22Rv1 (cell line): ENCODE results near the gene HOXD9.

Source experiments
- ZFX ChIP-seq: fragments of 450-650 bp; IDR thresholded peaks from 2 replicates; pipeline ENCODE4 v1.6.1; 2017; ENCODE audit warnings: antibody characterized with exemption, borderline replicate concordance
- TF ChIP-seq, protein P1 (sequence below): fragments of 450-650 bp; IDR thresholded peaks from 2 replicates; pipeline ENCODE4 v1.5.1; 2017; ENCODE audit warnings: mild to moderate bottlenecking

DNA sequence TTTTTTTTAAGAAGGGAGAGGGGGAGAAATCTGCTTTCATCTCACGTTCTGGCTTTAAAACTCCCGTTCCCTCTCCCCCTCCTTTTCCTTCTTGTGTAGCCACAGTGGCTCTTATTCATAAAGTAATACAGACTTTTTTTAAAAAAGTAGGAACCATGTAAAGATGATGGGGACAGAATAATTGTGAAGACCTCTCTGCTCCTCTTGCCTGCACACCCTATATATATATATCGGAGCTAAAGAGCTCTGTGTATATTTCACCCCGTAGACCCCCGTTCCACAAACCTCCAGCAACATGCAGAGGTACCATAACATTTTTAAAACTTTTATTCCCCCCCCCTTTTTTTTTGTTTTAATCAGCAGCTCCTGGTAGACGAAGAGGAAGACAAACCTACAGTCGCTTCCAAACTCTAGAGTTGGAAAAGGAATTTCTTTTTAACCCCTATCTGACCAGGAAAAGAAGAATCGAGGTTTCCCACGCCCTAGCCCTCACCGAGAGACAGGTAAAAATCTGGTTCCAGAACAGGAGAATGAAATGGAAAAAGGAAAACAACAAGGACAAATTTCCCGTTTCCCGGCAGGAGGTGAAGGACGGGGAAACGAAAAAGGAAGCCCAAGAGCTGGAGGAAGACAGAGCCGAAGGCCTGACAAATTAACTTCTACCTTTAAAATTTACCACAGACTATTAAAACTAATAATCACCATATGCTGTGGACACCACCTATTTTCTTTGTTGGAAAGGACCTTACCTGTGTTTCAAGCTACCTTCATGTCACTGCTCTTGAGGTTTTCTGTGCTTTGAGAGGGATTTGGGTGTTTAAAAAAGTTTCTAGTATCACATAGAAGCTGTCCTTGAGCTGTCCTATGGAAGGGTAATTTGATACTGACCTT, 8.7 kb downstream of the HOXD9 start:
- TF ChIP-seq, protein P1, sequence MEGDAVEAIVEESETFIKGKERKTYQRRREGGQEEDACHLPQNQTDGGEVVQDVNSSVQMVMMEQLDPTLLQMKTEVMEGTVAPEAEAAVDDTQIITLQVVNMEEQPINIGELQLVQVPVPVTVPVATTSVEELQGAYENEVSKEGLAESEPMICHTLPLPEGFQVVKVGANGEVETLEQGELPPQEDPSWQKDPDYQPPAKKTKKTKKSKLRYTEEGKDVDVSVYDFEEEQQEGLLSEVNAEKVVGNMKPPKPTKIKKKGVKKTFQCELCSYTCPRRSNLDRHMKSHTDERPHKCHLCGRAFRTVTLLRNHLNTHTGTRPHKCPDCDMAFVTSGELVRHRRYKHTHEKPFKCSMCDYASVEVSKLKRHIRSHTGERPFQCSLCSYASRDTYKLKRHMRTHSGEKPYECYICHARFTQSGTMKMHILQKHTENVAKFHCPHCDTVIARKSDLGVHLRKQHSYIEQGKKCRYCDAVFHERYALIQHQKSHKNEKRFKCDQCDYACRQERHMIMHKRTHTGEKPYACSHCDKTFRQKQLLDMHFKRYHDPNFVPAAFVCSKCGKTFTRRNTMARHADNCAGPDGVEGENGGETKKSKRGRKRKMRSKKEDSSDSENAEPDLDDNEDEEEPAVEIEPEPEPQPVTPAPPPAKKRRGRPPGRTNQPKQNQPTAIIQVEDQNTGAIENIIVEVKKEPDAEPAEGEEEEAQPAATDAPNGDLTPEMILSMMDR, result no peak
- no peak for TF ChIP-seq ZFX
